WERI-Rb-1 (cell line): Measurements from ENCODE around the gene G2E3.

Experiments
- DNase-seq: peaks from one replicate; pipeline ENCODE4 v3.0.0-alpha.2; 2020
- H3K27ac ChIP-seq: fragments of 250-450 bp; sonication (Bioruptor Pico); 2 replicates; pipeline ENCODE4 v1.5.1; 2020; ENCODE audit warnings: mild to moderate bottlenecking, moderate library complexity
- H3K27me3 ChIP-seq: fragments of 250-450 bp; sonication (Bioruptor Pico); 2 replicates; pipeline ENCODE4 v1.5.1; 2021; ENCODE audit warnings: mild to moderate bottlenecking, low read depth, moderate library complexity; ENCODE audit not compliant: insufficient read depth, severe bottlenecking
- H3K36me3 ChIP-seq: fragments of 250-450 bp; sonication (Bioruptor Pico); 2 replicates; pipeline ENCODE4 v1.5.1; 2020; ENCODE audit warnings: mild to moderate bottlenecking, moderate library complexity
- H3K4me3 ChIP-seq: 2 replicates; pipeline ENCODE4 v1.5.1; 2011; ENCODE audit warnings: low read depth, mild to moderate bottlenecking, control low read depth, low read length
- H3K9me3 ChIP-seq: fragments of 250-450 bp; sonication (Bioruptor Pico); 2 replicates; pipeline ENCODE4 v1.5.1; 2021; ENCODE audit warnings: mild to moderate bottlenecking, moderate library complexity; ENCODE audit not compliant: severe bottlenecking
- CTCF ChIP-seq: IDR thresholded peaks from 2 replicates; pipeline ENCODE4 v1.5.1; 2011; ENCODE audit warnings: low read depth, mild to moderate bottlenecking, control low read depth, inconsistent platforms, low read length

Gene G2E3

DNA sequence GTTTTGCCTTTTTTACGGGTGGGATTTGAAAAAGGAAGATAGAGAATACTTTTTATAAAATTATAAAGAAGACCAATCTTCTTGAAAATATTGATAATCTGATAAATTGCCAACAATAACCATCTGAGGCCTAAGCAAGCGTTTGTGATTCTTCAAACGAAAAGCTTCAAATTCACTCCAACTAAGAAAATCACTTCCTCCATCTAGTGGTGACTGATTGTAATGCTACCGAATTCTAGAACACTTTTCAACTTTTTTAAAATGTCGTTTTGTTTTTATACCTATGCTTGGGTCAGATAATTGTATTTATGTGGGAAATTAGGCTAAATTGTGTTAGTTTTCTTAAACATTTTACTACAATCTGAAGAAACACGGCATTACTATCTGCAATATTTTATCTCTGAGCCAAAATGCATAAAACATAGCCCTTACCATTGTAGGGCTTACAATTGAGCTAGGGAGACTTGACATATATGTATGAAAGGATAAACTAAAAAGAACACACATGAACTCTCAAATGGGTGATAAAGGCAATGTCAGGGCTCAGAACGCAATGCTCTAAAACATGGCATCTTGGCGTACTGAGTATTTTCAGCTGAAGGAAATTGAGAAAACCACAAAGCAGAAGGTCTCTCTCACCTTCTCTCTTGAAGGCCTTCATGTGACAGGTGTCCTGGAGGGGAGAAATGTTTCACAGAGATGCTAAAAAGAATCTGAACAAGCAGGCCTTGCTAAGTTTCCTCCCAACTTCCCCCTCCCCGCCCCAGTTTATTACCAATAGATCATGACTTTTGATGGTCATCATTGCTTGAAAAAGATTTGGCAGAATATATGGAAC, 36.8 kb upstream of the G2E3 start:
- H3K27me3 ChIP-seq, result no peaks in the 10 kb centered on the region
- no peak for DNase-seq
- no peaks in the 10 kb centered on the region for H3K9me3 ChIP-seq
- H3K27ac ChIP-seq, result no peak overlapping the region
- peak; percentile 52 for TF ChIP-seq CTCF
- H3K36me3 ChIP-seq, result no peaks in the 10 kb centered on the region
- H3K4me3 ChIP-seq, result no peak overlapping the region

DNA sequence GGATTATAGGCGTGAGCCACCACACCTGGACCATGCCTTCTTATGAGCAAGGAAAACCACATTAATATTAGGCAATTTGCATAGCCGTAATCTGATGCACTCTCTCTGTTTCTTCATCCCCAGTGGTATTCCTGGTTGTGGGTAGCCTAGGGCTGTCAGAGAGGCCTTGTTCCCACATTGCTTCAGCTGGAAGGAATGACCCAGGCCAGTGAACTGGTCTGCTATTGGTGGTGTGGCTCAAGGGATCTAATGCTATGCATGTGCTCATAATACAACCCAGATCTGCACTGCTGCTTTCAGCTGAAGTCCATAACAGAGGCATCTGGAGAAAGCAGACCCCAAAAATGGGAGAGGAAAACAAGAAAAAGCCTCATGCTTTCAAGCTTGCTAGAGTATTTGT, 33.1 kb upstream of the G2E3 start:
- TF ChIP-seq CTCF, result no peak
- no peak for DNase-seq
- Histone ChIP-seq H3K9me3 (no peaks in the 10 kb centered on the region), H3K27ac (no peak overlapping the region), H3K4me3 (no peak overlapping the region), H3K27me3 (no peaks in the 10 kb centered on the region), H3K36me3 (no peaks in the 10 kb centered on the region)

- H3K4me3 ChIP-seq, result no peak overlapping the region
- H3K36me3 ChIP-seq, result no peaks in the 10 kb centered on the region
- no peaks in the 10 kb centered on the region for H3K27me3 ChIP-seq
- no peaks in the 10 kb centered on the region for H3K9me3 ChIP-seq
- DNase-seq, result no peak
- H3K27ac ChIP-seq, result no peak overlapping the region
- no peak for TF ChIP-seq CTCF
Measured at GRCh38 chr14:30527196-30527595, 31.8 kb upstream of the G2E3 start.

DNA sequence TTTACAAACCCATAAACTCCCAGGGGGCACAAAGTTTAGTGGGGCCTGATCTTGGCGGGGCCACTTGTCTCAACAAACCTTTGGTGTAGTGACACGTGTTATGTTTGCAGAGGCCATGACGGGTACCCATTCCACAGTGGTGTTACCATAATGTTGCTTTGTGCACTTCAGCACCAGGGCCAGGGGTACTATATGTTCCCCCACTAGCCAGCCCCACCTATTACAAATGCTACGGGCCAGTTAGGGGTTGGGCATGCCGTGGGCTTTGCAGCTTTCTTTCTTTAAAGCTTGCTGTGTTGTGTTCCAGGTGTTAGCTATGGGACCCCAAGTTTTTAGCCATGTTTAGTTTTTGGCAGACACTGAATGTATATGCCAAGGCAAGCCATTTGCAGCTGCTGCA, 30.8 kb upstream of the G2E3 start:
- no peaks in the 10 kb centered on the region for H3K9me3 ChIP-seq
- no peak overlapping the region for H3K4me3 ChIP-seq
- DNase-seq, result no peak
- no peak for TF ChIP-seq CTCF
- no peak overlapping the region for H3K27ac ChIP-seq
- H3K27me3 ChIP-seq, result no peaks in the 10 kb centered on the region
- no peaks in the 10 kb centered on the region for H3K36me3 ChIP-seq

DNA sequence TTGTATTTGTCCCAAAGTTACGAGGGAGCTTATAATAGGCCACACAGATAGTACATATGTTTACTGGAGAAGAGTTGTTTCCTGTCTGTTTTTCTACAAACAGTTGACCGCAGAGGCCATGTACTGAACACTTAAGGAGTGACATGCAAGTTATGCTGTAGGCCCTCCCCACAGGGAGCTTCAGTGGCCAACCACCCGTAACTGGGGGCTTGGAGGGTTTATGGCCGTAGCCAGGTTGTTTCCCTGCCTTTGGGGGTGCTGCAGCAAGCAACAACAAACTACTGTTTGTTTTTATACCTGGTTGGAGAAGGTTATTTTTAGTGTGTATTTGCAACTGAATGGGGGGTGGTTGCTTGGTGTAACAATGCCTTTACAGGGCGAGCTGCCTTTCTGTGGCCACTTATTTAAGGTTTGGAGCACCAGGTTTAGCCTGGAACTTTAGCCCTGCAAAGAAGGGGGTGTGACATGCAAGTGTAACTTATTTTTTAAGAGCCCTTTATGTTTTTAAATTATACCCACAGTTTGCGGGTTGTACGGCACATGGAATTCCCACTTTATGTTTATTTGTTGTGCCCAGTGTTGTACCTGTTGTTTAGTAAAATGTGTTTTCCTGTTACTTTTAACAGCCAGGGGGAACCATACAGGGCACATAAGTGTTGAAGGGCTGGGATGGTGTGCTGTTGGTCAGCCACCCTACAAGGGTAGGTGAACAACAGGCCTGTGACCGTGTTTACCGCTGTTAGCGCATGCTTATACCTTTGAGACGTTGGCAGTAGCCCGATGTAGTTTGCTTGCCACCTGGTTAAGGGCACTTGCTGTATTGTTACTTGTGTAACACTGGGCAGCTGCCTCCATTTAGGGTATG, 29.9 kb upstream of the G2E3 start:
- no peak for DNase-seq
- Histone ChIP-seq H3K36me3 (no peaks in the 10 kb centered on the region), H3K9me3 (no peaks in the 10 kb centered on the region), H3K27me3 (no peaks in the 10 kb centered on the region), H3K27ac (no peak overlapping the region), H3K4me3 (no peak overlapping the region)
- TF ChIP-seq CTCF, result no peak
